SKM-1 (cell line): Measurements from ENCODE around the gene TBCEL.

Source experiments
- DNase-seq: peaks from one replicate; lab custom pipeline; 2025; ENCODE audit not compliant: unreplicated experiment; lab: John Stamatoyannopoulos, UW

The TBCEL gene

GRCh38 chr11:121134741-121135312 is 110.9 kb downstream of the TBCEL start:
- DNase-seq = no peak

GRCh38 chr11:121137005-121137404 is 113.1 kb downstream of the TBCEL start:
- DNase-seq = no peak

DNA sequence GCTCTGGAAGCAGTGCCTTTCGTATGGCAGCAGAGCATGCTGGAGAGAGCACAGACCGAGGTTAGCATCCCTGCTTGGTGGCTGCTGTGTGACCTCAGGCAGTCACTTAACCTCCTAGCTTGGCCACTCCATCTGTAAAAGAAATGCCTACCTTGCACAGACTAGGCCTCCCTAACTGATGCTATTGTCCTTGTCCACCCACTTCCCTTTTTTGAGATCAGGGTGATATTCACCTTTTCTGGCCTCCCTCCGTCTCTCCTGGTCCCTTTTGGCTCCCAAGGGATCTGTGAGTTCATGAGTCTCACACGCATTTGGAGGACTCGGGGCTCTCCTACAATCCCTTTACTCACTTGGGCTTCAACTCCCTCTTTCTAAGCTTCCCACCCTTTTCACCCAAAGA is 114.4 kb downstream of the TBCEL start:
- DNase-seq = no peak

DNA sequence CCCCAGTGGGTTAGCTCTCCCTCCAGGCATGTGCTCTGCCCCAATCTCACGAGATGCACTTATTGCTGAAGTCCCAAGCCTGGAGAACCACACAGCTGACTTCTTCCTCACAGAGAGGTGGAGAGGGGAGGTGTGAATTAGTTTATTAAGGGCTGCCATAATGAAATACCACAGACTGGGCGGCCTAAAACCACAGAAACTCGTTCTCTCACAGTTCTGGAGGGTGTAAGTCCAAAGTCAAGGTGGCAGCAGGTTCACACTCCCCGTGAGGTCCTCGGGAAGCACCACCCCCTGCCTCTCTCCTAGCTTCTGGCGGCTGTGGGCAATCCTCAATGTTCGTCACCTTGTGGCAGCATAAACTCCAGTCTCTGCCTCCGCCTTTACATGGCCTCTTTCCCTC is 116.5 kb downstream of the TBCEL start:
- no peak for DNase-seq
